Sigmoid colon (tissue), 4 donors: ENCODE data around the gene SPATS2L.
A peak's percentile ranks its signal among the peaks of the same experiment; 100 is the strongest.

Experiments used
- EP300 ChIP-seq, 4 donors: sonication (generic); formaldehyde crosslinking; IDR thresholded peaks; one replicate each; pipeline ENCODE4 v1.6.1; 2017; ENCODE audit warnings: antibody characterized with exemption in 4 of 4
- POLR2A ChIP-seq, 2 donors: fragments of 450-650 bp; IDR thresholded peaks; one replicate each; pipeline ENCODE4 v1.6.1; 2016; ENCODE audit warnings: antibody characterized with exemption in 2 of 2, mild to moderate bottlenecking in 2 of 2, moderate library complexity in 2 of 2
- POLR2AphosphoS5 ChIP-seq, 4 donors: sonication (generic); formaldehyde crosslinking; IDR thresholded peaks; one replicate each; pipeline ENCODE4 v1.6.1; 2017; ENCODE audit warnings: antibody characterized with exemption in 4 of 4
- TF ChIP-seq, protein P1 (sequence below), 4 experiments: fragments of 450-650 bp in 3 of 4; fragments of 200-600 bp in 1 of 4; IDR thresholded peaks; one replicate each; pipeline ENCODE4 v1.5.1; 2016 to 2019; ENCODE audit warnings: antibody characterized with exemption in 4 of 4, mild to moderate bottlenecking in 3 of 4, moderate library complexity in 2 of 4

DNA sequence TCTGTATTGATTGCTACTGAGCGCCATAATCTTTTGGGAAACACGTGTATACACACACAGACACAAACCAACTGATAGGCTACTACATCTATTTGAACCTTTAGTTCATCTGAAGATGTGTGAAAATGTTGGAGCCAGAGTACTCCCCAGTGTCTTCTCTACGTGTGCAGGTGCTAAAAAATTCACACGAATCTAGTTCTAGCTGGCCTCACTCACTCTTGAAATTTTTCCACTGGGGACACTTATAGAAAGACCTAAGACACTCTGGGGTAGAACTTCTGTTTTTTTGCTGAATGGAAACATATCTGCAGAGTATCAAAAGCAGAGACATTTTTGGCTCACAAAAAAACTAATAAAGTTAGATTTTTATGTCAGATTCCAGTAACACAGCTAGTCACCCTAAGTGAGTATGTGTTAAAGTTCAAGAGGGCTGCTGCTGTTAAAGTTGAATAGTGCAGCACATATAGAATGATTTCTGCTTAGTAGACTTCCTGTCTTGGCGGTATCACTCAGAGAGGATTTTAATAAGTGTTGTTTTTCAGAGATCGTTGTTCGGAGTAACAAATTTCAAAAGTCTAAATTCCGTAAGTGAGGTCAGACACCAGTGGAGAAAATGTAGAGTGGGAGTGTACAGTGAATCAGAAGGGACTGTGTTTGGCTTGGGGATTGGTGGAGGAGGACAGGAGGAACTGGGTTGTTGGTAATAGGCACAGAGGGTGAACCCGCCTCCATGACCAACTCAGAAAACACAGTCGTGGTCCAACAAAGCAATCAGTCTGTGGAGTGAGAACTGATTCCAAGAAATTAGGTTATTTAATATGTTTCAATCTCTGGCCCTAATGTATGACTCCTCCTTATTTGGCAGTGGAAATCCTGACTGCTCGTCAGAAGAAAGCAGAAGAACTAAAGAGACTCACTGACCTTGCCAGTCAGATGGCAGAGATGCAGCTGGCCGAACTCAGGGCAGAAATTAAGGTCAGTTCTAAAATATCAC is 160.2 kb downstream of the SPATS2L start:
- no peak for TF ChIP-seq EP300 (IDR thresholded peaks at IDR 0.05)
- TF ChIP-seq, protein P1, sequence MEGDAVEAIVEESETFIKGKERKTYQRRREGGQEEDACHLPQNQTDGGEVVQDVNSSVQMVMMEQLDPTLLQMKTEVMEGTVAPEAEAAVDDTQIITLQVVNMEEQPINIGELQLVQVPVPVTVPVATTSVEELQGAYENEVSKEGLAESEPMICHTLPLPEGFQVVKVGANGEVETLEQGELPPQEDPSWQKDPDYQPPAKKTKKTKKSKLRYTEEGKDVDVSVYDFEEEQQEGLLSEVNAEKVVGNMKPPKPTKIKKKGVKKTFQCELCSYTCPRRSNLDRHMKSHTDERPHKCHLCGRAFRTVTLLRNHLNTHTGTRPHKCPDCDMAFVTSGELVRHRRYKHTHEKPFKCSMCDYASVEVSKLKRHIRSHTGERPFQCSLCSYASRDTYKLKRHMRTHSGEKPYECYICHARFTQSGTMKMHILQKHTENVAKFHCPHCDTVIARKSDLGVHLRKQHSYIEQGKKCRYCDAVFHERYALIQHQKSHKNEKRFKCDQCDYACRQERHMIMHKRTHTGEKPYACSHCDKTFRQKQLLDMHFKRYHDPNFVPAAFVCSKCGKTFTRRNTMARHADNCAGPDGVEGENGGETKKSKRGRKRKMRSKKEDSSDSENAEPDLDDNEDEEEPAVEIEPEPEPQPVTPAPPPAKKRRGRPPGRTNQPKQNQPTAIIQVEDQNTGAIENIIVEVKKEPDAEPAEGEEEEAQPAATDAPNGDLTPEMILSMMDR (IDR thresholded peaks at IDR 0.05) = no peak
- TF ChIP-seq POLR2AphosphoS5 (IDR thresholded peaks at IDR 0.05) = peak in 2 of 4 donors; percentile 1 to 6
- no peak for TF ChIP-seq POLR2A (IDR thresholded peaks at IDR 0.05)
